ENCODE results near the gene BLOC1S4.
"Not testable (repeated sequence)": the region's sequence is repeated elsewhere in the genome, so short reads cannot be mapped to it uniquely, and the experiment has no call there.

The BLOC1S4 gene

DNA sequence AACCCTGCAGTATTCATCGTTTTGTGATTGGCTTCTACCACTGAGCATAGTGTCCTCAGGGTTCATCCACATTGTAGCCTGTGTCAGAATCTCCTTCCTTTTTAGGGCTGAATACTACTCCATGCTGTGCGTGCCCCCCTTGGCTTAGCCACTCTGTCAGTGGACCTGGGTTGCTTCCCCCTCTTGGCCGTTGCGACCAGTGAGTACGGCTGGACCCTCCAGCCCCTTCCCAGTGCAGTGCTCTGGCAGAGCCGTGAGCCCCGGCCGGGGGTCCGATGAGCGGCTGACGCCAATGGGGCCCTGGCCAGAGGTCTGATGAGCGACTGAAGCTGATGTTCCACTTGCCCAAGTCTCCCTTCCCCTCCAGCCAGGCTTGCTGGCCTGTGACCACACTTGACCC lies 6.9 kb downstream of the BLOC1S4 start:
- H3K27me3 Mint-ChIP-seq = no peaks in the 10 kb centered on the region
- H3K27ac Mint-ChIP-seq = no peak overlapping the region
- peaks cover 24% of the 10 kb centered on the region for H3K4me1 Mint-ChIP-seq
- no peak overlapping the region for H3K4me3 Mint-ChIP-seq
- H3K36me3 Mint-ChIP-seq = no peaks in the 10 kb centered on the region
- H3K9me3 Mint-ChIP-seq = no peaks in the 10 kb centered on the region

DNA sequence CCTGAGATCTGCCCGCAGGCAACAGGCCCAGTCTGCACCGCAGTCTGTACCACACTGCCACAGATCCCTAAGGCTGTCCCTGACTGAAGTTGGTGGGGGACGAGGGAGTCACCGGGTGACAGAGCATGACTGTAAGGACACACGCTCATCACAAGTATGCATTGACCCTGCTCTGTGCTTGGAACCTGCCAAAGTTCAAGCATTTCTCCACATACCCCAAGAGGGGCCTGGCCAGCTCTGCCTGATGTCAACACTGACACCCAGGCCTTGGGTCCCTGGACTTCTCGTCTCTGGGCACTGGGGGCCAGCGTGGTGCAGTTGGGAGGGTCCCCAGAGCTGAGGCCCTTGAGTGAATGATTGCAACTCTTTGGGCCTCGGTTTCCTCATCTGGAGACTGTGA lies 7.9 kb downstream of the BLOC1S4 start:
- H3K9me3 Mint-ChIP-seq = no peaks in the 10 kb centered on the region
- no peak overlapping the region for H3K4me3 Mint-ChIP-seq
- H3K27ac Mint-ChIP-seq = no peak overlapping the region
- H3K27me3 Mint-ChIP-seq = no peaks in the 10 kb centered on the region
- H3K4me1 Mint-ChIP-seq = peaks cover 24% of the 10 kb centered on the region
- no peaks in the 10 kb centered on the region for H3K36me3 Mint-ChIP-seq

DNA sequence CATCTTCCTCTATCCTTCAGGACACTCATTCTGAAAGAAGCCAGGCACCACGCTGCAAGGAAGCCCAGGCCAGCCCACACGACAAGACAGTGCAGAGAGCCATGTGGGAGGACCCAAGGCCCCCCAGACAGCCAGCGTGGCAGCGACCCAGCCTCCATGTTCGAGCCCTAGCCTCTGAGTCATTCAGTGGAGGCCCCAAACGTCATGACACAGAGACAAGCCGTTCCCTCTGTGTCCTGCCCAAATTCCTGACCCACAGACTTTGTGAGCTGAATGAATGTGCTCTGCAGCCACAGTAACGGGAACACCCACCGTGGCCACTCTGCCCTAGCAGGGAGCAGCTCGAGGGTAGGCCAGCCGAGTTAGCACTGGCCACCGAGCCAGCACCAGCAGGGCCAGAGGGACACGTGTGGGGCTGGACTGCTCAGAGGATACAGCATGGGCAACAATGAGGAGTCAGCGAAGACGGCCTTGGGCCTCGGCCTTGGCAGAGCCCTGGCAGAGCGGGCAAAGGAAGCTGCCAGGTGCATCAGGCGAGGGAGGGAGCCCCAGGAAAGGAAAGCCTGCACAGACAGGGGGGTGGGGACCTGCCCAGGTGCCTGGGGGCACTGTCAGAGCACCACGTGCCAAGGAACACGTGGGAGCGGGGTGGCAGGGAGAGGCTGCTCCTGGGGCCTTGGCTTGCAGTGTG lies 8.6 kb downstream of the BLOC1S4 start:
- Mint-ChIP-seq H3K27ac (no peak overlapping the region), H3K4me1 (peaks cover 17% of the 10 kb centered on the region), H3K36me3 (no peaks in the 10 kb centered on the region), H3K9me3 (no peaks in the 10 kb centered on the region), H3K27me3 (no peaks in the 10 kb centered on the region), H3K4me3 (no peak overlapping the region)

DNA sequence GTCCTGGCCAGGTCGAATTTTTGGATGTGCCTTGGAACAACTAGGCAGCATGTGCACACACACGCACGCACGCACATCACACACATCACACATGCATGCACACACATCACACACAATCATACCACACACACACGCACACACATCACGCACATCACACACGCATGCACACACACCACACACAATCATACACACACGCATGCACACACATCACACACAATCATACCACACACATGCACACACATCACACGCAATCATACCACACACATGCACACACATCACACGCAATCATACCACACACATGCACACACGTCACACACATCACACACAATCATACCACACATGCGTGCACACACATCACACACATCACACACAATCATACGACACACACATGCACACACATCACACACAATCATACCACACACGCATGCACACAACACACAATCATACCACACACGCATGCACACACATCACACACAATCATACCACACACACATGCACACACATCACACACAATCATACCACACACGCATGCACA lies 9.5 kb downstream of the BLOC1S4 start:
- H3K27ac Mint-ChIP-seq, H3K36me3 Mint-ChIP-seq, H3K27me3 Mint-ChIP-seq, H3K9me3 Mint-ChIP-seq, H3K4me3 Mint-ChIP-seq: not testable (repeated sequence)
- peaks cover 11% of the 10 kb centered on the region for H3K4me1 Mint-ChIP-seq

DNA sequence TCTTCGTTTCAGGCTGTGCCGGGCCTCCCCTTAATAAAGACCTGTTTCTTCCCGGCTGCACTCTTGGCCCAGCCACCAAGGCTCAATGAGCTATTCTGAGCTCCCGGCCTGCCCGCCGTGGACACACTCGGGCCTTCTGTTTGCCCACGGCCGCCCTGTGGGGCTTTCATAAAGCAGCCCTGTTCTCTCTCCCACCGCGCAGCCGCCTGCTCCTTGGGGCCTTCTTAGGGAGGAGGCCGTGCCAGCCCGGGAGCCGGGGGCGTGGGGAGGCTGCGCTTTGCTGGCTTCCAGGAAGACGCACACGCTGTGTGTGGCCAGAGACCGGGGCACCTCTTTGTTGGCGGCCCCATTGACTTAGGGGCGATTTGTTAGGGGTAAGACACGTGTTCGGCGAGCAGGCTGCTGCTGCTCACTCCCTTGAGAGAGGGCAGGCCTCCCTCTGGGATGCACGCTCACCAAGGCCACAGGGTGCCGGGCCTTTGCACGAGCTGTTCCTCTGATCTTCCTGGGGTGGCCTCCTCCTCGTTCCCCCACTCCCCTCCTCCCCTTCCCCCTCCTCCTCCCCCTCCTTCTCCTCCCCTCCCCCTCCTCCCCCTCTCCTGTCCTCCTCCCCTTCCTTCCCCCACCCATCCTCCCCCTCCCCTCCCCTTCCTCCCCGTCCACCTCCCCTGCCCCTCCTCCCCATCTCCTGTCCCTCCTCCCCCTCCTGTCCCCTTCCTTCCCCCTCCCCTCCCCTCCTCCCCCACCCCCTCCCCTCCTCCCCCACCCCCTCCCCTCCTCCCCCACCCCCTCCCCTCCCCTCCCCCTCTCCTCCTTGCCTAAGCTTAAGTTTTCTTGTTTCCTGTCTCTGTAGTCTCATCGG lies 11.3 kb downstream of the BLOC1S4 start:
- H3K4me1 Mint-ChIP-seq = peaks cover 10% of the 10 kb centered on the region
- H3K4me3 Mint-ChIP-seq = no peak overlapping the region
- no peaks in the 10 kb centered on the region for H3K36me3 Mint-ChIP-seq
- H3K27me3 Mint-ChIP-seq = no peaks in the 10 kb centered on the region
- no peaks in the 10 kb centered on the region for H3K9me3 Mint-ChIP-seq
- no peak overlapping the region for H3K27ac Mint-ChIP-seq

DNA sequence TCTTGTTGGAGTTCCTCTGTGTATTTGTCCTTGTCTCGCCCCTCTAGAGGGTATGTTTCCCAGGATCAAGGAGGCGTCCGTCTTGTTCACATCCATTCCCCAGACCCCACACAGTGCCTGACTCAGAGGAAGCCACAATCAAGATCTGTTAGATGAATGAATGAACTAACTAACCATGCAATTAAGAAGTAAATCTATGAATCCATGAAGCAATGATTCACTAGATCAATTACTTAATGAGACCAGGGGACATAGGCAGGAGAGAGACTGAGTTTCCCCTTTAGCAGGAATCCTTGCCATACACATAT lies 11.9 kb downstream of the BLOC1S4 start:
- Mint-ChIP-seq H3K9me3 (no peaks in the 10 kb centered on the region), H3K4me3 (no peak overlapping the region), H3K27ac (no peak overlapping the region)

DNA sequence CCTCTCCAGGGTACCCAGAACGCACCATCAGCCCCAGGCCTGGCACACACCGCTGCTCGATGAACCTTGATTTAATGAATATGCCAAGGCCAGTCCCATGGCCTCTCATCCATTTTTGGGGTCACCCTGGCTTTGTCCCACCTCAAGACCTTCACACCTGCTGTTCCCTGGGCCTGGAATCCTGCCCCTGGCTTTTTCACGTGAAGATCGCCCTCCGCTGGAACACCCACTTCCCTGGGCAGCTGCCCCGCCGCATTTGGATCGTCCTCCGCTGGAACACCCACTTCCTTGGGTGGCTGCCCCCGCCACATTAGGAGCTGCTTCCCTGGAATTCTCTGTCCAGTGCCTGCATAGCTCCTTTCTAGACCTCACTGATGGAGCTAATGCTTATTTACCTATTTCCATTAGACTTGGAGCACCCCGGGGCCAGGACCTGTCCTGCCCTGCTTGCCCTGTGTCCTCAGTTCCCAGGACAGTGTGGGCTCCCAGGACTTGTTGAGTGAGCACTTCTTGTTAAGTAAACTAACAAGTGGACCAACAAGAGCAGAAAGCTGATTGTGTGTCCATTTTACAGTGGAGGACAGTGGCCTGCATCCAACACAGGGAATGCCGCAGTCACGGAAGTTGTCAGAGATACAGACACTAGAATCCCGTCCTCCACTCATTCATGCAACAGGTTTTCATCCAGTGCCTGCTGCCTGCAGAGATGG lies 12.5 kb downstream of the BLOC1S4 start:
- H3K4me3 Mint-ChIP-seq = no peak overlapping the region
- H3K9me3 Mint-ChIP-seq = no peaks in the 10 kb centered on the region
- no peaks in the 10 kb centered on the region for H3K27me3 Mint-ChIP-seq
- H3K36me3 Mint-ChIP-seq = no peaks in the 10 kb centered on the region
- H3K4me1 Mint-ChIP-seq = peaks cover 10% of the 10 kb centered on the region
- H3K27ac Mint-ChIP-seq = no peak overlapping the region

More for the DNA sequence above, 11.9 kb downstream of the BLOC1S4 start:
- Mint-ChIP-seq H3K4me1 (peaks cover 10% of the 10 kb centered on the region), H3K36me3 (no peaks in the 10 kb centered on the region), H3K27me3 (no peaks in the 10 kb centered on the region)

DNA sequence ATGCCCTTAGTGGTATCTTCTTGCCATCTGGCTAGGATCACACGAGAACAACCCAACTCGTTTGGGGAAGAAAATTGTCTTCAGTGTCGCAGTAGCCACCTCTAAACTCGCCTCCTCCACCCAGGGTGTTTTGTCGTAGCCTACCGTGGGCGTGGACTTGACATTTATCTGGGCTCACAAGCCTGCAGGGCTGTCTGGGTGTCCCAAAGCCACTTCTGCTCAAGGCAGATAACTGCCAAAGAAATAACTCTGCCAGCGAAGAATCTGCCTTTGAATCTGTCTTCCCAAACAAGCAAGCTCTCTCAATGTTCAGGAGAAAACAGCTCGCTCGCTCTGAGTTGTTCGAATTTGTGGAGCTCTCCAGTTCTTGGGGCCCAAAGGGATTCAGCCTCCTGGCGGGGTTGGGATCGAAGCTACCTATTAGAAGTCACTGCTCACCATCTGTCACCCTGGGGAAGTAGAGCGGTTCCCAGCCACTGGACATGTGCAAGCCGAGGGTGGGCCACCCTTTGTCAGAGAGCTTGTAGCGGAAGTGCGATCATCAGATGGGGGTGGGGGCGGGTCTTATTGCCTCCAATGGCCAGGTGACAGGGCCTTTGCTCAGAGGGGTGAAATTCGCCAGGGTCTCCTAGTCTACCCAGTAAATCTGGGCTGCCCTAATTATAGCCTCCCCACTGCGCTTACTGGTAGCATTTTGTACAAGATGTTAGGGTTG lies 14.8 kb downstream of the BLOC1S4 start:
- Mint-ChIP-seq H3K36me3 (no peaks in the 10 kb centered on the region), H3K4me1 (peaks cover 10% of the 10 kb centered on the region), H3K27ac (no peak overlapping the region), H3K27me3 (no peaks in the 10 kb centered on the region), H3K9me3 (no peaks in the 10 kb centered on the region), H3K4me3 (no peak overlapping the region)

DNA sequence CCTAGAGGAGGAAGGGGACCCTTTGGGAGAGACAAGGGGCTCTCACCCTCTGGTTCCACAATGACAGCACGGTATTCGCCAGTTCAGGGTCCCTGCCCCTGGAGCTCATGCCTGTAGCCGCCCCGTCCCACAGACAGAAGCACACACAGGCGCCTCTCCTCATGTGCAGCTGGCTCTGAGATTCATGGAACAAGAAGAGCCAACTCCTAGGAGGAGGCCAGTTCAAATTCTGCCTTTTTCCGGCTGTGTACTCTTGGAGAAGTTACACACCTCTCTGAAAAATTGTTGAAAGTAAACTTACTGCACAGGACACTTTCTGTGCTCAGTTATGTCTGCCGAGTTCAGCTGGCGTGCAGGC lies 15.3 kb downstream of the BLOC1S4 start:
- Mint-ChIP-seq H3K4me3 (no peak overlapping the region), H3K4me1 (peaks cover 10% of the 10 kb centered on the region), H3K27ac (no peak overlapping the region), H3K27me3 (no peaks in the 10 kb centered on the region), H3K36me3 (no peaks in the 10 kb centered on the region), H3K9me3 (no peaks in the 10 kb centered on the region)

DNA sequence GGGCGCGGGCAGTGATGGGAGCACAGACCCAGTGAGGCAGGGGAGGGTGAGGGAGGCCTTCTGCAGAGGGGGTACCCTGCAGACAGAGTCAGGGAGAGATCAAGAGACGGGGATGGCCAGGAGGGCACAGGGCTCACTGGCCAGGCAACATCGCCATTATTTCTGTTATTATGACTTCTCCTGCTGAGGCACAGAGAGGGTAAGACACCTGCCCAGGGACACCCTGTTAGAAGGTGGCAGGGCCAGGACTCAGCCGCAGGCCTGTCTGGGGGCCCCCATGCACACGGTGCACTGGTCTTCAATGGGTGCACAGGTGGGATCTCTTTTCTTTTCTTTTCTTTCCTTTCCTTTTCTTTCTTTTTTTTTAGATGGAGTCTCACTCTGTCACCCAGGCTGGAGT lies 15.8 kb downstream of the BLOC1S4 start:
- Mint-ChIP-seq H3K4me1 (peaks cover 10% of the 10 kb centered on the region), H3K4me3 (no peak overlapping the region), H3K9me3 (no peaks in the 10 kb centered on the region), H3K36me3 (no peaks in the 10 kb centered on the region), H3K27ac (peak overlapping the region; percentile 41), H3K27me3 (no peaks in the 10 kb centered on the region)

DNA sequence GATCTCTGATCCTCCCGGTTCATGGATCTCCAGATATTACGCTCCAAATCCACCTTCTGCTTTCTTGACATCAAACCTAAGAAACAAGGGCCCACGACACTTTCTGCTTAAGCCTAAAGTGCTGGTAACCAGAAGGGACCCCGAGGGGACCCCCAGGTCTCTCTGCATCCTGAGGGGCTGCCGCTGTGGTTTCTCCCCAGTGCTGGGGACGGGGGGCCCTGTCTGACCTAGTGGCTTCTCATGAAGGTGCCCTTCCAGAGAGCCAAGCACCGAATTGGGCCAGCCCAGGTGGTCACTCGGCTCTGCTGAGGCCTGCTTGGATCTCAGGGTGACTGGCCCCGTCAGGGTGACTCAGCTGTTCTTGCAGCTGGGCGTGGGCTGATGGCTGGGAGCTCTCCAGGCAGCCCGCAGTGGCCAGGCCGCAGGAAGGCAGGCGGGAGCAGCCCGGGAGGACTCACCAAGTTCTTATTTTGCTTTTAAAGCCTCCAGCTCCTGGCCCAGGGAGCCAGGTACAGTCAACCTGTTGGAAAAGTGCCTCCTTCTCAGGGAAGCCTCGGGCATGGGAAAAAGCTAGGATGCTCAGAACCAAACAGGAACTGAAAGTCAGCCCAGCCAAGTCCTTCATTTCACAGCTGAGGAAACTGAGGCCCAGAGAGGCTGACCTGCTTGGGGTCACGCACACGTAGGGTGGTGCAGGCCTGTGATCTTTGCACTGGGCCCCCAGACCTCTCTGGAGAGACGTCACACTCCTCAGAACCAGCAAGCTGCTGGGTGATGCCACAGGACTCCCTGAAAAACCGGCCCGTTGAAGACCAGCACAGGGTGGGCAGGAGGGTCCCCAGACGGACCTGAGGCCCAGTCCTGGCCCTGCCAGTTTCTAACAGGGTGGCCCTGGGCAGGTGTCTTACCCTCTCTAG lies 16.7 kb downstream of the BLOC1S4 start:
- H3K4me1 Mint-ChIP-seq = peaks cover 10% of the 10 kb centered on the region
- no peak overlapping the region for H3K27ac Mint-ChIP-seq
- H3K4me3 Mint-ChIP-seq = no peak overlapping the region

DNA sequence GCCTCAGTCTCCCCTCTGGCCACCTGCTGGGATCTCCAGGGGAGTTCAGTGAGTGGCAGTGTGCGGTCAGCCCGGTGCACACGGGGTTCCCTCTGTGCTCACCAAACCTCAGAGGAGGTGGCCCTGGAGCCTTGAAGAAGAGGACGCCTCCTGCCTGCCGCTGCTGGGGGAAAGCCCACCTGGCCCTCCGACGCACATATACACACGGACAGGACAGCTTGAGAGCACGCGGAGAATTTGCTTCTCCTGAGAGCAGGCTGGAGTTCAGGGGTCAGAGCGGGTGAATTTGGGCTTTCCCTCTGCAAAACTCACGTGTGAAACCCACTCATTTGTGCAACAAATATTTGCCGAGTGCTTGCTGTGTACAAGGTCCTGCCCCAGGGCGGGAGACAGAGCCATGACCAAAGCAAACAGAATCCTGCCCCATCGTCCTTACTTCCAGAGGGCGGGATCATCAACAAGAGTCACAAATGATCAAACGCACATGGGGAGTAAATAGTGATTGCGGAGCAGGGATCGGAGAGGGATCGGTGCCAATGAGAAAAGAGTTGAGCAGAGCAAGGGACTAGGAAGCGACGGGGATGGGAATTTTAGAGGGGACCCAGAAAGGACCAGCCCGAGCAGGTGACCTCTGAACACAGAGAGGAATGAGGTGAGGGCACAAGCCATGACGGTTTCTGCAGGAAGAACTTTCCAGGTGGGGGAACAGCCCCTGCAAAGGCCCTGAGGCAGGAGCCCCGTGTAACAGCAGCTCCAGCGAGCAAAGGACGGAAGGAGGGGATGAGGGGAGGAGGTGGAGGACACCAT lies 17.6 kb downstream of the BLOC1S4 start:
- H3K27me3 Mint-ChIP-seq = peaks cover under 1% of the 10 kb centered on the region
- no peaks in the 10 kb centered on the region for H3K36me3 Mint-ChIP-seq
- peaks cover under 1% of the 10 kb centered on the region for H3K4me1 Mint-ChIP-seq
- no peaks in the 10 kb centered on the region for H3K9me3 Mint-ChIP-seq
- no peak overlapping the region for H3K27ac Mint-ChIP-seq
- H3K4me3 Mint-ChIP-seq = no peak overlapping the region

More for the DNA sequence above, 16.7 kb downstream of the BLOC1S4 start:
- Mint-ChIP-seq H3K27me3 (no peaks in the 10 kb centered on the region), H3K9me3 (no peaks in the 10 kb centered on the region), H3K36me3 (no peaks in the 10 kb centered on the region)

DNA sequence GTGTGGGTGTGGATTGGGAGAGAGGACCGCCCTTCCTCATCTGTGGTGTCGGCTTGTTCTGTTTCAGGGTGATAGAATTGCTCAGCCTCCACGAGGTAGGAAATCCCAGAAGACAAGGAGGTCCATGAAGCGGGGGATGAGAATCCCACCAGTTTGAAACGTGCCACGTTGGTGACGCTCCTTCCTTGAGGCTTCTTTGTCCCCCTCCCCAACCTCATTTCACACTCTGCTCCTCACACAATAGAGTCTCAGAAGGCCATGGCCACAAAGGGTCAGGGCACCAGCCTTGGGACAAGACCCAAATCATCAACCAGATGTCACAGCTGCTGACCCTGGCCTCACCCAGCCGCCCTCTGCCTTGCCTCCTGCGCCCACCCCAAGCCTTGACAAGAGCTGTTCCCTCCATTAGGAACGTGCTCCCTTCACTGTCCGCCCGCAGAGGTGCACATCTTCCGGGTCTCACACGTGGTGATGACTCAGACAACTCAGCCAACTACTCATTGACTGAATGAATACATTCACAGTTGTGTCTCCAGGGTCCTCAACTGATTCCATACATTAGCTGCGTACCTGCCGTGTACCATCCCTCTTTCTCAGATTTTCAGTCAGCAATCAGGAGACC lies 18.3 kb downstream of the BLOC1S4 start:
- peaks cover 1% of the 10 kb centered on the region for H3K27me3 Mint-ChIP-seq
- no peaks in the 10 kb centered on the region for H3K36me3 Mint-ChIP-seq
- no peak overlapping the region for H3K27ac Mint-ChIP-seq
- no peaks in the 10 kb centered on the region for H3K9me3 Mint-ChIP-seq
- H3K4me3 Mint-ChIP-seq = no peak overlapping the region
- no peaks in the 10 kb centered on the region for H3K4me1 Mint-ChIP-seq

DNA sequence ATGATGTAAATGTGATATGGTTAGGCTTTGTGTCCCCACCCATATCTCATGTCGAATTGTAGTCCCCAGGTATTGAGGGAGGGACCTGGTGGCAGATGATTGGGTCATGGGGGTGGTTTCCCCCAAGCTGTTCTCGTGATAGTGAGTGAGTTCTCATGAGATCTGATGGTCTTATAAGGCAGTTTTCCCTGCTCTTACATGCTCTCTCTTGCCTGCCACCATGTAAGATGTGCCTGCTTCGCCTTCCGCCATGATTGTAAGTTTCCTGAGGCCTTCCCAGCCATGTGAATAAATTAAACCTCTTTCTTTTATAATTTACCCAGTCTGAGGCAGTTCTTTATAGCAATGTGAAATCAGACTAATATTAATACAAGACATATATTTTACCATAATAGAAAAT lies 23.9 kb downstream of the BLOC1S4 start:
- Mint-ChIP-seq H3K9me3 (no peaks in the 10 kb centered on the region), H3K4me1 (no peaks in the 10 kb centered on the region), H3K4me3 (no peak overlapping the region), H3K36me3 (peaks cover 2% of the 10 kb centered on the region), H3K27ac (no peak overlapping the region), H3K27me3 (peaks cover 1% of the 10 kb centered on the region)
